NCI-H774 (cell line): ENCODE data around the gene STIMATE.

Experiments
- DNase-seq: peaks from one replicate; lab custom pipeline; 2025; lab: John Stamatoyannopoulos, UW

The STIMATE gene

DNA sequence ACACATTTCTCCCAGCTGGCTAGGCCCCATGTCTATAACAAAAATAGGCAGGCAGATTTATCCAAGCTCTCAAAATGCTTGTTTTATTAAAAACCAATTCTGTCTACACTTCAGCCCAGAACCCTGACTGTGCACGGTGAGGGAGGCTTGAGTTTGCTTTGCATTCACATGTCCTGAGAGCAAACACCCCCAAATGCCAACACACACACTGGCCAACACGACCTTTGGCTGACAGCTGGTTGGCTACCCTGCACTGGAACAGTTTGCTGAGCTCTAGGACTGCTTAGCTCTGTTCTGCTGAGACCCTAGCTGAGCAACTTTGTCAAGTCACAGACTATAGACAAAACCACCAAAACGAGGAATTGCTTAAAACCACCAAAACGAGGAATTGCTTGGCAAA, 3.6 kb downstream of the STIMATE start:
- no peak for DNase-seq

DNA sequence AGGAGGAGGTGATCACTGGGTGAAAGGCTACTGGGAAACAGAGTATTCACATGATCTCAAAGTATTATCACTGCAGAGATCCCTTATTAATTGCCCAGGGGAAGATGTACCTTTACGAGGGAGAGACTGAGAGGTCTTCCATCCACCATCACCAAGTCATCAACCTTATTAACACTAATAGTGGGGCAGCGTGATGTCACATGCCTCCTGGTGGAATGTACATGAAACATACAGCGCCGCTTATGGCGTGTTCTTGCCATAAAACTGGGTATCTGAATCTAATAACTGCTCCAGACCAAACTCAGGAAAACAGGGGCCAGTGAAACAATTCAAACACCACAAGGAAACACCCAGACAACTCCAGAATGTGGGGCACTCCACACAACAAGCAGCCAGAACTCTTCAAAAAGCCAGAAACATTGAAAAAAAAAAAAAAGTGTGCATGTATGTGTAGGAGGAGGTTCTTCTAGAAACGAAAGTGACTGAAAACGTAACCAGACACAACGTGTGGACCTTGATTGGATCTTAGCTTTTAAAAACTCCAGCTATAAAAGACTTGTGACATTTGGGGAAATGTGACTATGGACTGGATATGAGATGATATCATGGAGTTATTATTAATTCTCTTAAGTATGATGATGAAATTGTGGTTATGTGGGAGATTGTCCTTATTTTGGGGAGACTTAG, 4.6 kb downstream of the STIMATE start:
- no peak for DNase-seq

DNA sequence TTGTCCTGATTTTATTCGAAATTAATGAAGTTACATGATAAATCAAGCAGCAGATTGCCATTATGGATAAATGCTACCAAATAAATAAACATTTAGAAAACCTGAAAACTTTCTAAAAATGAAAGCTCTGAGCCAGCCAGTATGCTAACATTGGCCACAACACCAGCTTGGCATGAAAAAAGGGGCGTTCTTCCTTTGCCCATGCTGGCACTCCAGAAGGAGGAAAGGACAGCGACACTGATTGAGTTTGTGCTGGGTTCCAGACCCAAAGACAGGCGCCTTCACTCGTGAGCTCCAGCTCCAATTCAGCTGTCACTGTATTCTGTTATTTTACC, 5.1 kb downstream of the STIMATE start:
- no peak for DNase-seq

GRCh38 chr3:52891615-52892081, 5.7 kb downstream of the STIMATE start:
- DNase-seq, result no peak

GRCh38 chr3:52891164-52891563, 6.2 kb downstream of the STIMATE start:
- no peak for DNase-seq

DNA sequence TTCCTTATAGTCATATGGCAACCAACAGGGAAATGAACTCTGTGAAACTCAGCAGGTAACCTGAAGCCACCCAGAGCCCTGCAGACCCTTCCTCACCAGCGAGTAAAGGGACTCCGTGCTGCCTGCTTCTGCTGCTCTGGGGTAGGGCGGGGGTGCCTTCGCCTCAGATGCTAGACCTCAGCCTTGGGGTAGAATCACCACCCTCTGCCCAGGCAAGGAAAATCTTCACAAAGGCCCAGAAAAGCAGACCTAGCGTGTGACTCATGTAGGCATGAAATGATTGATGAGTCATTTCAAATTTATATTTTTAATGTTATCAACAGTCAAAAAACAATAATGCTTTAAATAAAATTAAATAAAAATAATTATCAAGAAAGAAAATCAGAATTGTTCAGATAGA, 6.6 kb downstream of the STIMATE start:
- no peak for DNase-seq

- no peak for DNase-seq
These were observed 7.4 kb downstream of the STIMATE start for GRCh38 chr3:52889901-52890300.

GRCh38 chr3:52887166-52887565, 10.2 kb downstream of the STIMATE start:
- no peak for DNase-seq

DNA sequence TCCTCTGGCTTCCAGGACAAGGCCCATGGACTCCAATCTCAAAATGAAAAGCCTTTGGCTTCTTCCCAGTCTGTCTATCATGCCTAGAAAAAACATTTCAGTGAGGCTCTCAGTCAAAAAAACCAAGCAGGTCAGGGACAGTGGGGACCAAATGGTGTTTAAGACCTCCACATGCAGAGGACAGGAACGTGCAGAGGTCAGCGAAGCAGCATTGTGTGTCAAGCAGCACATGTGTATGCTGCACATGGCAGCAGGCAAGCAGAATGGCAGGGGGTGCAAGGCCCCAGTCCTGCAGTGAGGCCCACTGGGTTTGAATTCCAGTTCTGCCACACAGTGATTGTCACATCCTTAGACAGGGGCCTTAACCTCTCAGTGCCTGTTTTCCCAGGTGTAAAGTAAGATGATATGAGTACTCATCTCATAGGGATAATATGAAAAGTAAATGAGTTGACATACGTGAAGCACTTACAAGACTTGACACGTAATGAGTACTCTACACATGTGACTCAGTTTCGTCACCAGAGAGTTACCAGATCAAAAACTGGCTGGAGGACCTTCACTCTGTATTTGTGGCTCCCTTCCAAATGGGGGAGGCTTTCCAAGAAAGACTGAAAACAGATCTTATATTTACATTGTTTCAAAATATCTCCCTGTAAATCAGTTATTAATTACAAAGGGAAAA, 11.2 kb downstream of the STIMATE start:
- no peak for DNase-seq

DNA sequence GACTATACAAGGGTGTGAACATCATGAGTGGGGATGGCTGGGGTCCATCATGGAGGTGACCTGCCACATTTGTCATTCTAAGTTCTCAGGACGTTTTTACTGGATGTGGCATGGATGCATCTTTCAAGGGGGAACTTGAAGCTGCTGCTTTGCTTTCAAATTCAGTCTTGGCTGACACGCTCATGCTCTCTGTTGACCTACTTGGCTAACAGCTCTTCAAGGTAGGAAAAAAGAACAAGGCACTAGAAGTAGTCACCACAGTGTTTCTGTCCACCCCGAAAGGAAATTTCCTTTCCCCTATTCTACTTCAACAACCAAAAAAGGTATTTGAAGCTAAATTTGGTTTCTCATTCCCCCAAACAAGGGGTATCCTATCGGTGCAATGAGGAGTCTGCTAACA, 15.0 kb downstream of the STIMATE start:
- no peak for DNase-seq

DNA sequence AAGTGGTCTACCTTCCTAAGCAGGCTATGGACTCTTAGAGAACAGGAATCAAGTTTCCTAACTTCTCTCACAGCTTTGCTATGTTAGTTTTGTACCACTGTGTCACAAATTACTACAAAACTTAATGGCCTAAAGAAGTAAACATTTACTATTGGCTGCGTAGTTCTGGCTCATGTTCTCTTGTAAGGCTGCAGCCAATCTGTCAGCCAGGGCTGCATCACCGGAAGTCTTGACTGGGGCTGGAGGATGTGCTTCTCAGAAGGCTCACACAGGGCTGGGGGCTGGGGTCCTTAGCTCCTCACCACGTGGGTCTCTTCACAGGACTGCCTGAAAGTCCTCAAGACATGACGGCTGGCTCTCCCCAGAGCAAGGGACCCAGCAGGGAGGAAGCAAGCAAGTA, 15.5 kb downstream of the STIMATE start:
- DNase-seq, result no peak

- no peak for DNase-seq
These were observed 16.9 kb downstream of the STIMATE start for GRCh38 chr3:52880474-52880873.

GRCh38 chr3:52880047-52880446, 17.3 kb downstream of the STIMATE start:
- DNase-seq, result no peak

DNA sequence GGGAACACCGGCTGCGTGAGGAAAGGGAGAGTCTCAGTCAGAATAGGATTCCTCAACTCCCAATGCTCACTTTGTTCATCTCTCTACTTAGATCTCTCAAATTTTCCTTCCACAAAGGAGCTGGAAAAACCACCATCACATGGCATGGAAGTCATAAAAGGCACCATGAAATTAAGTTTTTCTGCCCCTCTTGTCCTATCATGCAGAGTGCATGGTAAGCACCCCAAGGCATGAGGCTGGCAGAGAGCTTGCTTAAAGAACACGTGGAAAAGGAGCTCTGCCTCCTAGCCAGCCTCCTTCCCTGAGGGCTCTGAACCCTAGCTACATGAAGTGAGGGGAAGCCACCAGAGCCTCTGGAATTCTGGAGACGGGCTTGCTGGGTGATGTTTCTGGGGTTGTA, 17.8 kb downstream of the STIMATE start:
- DNase-seq, result no peak

GRCh38 chr3:52879090-52879489, 18.3 kb downstream of the STIMATE start:
- no peak for DNase-seq

- DNase-seq, result no peak
These were observed 20.3 kb downstream of the STIMATE start for GRCh38 chr3:52877085-52877484.

DNA sequence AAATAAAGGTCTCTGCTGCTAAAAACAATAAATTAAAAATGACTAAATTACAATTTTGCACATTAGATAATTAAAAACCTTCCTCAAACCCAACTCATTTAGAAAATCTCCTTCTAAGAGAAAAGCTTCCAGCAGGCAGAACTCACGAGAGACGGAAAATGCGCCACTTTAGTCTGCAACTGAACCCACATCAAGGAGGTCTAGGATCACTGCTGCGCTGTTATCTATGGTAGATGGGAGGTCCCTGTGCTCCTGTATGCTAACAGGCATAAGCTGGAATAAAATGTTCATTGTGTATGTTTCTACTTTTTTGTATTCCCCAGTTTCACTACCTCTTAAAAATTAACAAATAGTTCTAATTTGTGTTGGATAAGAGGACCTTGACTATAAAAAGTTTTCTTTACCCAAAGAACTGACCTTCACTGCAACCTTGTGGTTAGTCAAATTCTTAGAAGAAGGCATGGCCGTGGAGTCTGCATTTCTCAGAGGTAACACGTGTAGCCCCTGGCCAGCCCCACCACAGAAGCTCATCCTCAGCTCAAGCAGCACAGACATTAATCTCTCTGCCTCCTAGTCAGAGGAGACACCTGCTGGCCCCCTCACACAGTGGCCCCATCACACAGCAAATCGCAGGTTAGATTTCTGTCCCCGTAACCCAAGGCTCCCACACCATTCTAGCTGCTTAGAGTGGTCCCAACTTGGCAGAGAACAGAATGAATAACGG, 22.3 kb downstream of the STIMATE start:
- no peak for DNase-seq

DNA sequence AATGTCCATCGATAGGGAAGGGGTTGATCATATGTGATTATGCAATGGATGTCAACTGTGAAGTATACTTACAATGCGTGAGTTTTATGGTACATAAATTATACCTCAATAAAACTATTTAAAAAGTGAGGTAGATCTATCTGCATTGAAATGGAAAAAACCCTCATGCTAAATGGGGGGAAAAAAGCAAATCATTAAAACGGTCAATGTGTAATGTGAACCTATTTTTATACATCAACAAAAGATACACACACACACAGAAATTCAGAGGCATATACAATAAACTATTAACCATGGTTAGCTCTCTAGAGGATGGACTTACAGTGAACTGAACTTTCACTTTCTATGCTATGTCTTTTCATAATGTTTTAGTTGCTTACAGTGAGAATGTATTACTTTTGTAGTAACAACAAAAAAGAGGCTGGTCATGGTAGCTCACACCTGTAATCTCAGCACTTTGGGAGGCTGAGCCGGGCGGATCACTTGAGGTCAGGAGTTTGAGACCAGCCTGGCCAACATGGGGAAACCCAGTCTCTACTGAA, 23.1 kb downstream of the STIMATE start:
- DNase-seq, result no peak

DNA sequence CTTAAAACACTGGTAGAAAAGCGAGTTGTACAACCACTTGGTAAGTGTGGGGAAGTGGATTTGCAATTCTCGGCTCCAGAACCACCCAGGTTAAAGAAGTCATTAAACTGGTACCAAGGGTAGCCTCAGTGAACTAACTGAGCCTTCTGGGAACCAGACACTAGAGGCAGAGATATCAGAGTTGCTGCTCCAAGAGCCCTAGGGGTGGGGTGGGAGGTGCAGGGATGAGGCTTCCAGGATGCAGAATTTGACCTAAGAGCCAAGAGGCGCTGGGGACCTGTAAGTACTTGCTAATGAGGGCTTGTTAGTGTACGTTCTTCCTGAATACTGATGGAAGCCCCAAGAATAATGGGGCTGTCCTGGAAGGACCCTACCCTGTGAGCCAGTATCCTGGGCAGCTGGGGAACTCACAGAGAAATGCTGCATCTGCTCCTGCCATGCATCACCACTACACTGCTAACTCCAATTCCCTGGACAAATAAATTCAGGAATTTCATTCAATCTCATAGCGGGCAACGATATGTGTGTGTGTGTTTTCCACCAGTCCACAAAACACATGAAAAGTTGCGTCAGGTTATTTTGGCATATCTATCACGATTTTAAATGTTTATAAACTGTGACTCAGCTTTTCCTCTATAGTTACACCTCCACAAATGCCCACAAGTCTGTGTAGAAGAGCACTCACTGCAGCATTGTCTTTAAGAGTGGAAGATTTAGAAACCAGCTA, 23.8 kb downstream of the STIMATE start:
- DNase-seq, result no peak

GRCh38 chr3:52872245-52872644, 25.1 kb downstream of the STIMATE start:
- DNase-seq, result no peak

DNA sequence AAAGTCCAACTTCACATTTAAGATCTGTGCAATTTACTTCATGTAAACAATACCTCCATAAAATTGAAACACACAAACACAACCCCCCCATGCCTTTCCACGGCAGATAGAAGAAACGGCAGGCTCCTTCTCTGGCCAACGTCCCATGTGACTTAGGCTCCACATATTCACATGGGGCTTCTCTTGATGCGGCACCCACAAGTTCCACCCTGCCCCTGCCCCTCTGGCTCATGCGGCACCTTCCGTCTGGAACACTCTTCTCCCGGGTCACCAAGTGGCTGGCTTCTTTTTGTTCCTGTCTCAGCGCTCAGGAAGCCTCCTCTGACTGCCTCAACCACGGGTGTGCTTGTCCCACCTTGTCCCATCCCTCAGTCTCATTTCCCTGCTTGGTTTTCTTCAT, 25.6 kb downstream of the STIMATE start:
- no peak for DNase-seq

- DNase-seq, result no peak
These were observed 26.9 kb downstream of the STIMATE start for GRCh38 chr3:52870471-52870870.
